ENCODE results near the gene CCL19.

CCL19 gene

DNA sequence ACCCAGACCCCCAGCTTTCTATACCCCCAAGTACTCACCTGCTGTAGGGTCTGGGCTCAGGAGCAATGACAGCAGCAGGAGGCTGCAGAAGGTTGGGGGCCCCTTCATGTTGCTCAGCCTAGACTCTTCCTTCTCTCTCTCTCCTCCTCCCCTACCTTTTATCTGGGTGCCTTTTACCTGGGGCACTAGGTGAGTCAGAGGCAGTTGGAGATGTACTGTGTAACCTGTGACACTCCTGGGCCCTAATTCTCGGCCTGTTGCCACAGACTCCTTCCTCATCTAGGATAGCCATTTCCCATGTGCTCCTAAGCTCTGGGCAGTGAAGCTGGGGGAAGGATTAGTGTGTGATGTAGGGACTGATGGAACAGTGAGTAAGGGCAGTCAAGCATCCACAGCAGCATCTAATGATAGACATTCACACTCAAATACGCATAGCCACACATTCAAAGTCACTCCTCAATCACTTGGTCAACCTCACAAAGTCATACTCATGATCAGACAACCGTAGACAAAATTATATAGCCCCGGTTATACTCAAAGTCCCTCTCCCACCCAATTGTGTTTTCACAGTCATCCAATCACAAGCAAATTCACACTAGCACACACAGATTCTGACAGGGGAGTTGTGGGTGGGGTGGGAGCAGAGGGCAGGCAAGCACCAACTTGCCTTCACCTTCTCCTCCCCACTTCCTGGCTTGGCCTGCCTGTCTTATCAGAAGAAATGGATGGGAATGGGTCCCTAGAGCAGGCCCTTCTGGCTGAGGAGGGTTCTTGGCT lies 28.4 kb downstream of the CCL19 start, which contains the start of gene CCL27:
CCL27 (minus strand) TSS at position 132 of the 777 bp plus-strand sequence; CDS start at position 108, 24 bp downstream.
- DNase-seq (ENCODE audit: low spot score) = no peak

DNA sequence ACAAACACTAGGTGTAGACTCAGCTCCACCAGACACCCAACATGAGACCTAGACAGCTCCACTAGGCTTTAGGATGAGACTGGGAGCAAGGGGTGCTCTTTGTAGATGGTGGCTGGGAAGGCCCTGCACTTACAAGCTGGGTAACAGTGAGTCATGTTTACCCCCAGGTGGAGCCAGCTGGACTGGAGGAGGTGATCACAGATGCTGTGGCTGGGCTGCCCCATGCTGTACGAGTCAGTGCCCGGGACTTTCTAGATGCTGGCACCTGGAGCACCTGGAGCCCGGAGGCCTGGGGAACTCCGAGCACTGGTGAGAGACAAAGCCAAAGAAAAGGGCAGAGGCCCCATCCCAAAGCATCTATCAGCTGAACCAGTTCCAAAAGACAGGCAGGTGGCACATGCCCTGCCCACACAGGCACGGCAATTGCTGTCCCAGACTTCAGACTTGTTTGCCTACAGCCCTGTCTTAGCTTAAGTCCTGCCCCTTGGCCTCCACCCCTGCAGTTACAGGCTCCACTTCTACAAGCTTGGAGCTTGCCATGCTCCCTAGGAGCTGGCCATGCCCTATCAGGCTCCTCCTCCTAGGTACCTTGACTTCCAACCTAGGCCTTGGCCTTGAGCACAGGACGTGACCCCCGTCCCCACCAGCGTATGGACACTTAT lies 31.4 kb downstream of the CCL19 start:
- no peak for DNase-seq (ENCODE audit: low spot score)

DNA sequence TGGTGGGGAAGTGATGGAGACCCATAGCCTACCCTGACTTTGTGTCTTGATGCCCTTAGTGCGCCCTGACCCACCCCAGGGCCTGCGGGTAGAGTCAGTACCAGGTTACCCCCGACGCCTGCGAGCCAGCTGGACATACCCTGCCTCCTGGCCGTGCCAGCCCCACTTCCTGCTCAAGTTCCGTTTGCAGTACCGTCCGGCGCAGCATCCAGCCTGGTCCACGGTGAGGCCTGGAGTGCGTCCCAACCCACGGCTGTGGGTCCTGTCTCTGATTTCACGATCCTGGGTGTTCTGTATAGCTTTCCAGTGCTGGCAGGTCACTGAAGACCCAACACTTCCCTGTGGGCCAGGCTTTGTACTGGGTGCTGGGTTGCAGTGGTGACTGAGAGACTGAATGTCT lies 32.6 kb downstream of the CCL19 start:
- DNase-seq (ENCODE audit: low spot score) = no peak

DNA sequence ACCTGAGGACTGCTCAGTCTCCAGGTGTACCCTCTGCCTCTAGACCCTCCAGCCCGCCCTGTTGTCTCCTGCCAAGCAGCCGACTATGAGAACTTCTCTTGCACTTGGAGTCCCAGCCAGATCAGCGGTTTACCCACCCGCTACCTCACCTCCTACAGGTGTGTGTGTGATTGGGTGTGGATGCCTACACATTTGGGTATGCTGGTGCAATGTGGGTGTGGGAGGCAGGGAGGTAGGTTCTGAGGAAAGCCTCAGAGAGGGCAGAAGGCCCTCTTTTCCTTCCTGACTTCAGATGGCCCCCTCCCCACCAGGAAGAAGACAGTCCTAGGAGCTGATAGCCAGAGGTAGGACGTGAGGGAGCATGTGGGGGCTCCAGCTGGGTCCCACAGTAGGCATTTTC lies 34.1 kb downstream of the CCL19 start:
- DNase-seq (ENCODE audit: low spot score) = no peak

DNA sequence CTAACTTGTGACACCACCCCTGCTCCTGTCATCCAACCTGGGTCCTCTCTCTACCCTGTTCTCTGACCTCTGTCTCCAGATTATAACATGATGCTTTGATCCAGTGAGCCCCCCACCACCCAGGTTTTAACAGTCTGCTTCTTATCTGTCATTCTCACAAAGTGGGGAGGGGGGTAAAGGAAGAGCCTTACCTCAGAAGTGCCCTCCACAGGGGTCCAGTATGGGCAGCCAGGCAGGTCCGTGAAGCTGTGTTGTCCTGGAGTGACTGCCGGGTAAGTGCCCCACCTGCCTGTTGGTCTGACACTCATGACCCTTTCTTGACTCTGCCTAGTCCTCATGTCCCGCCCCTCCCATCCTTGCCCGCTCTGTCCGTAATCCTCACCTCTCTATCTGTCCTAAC lies 35.7 kb downstream of the CCL19 start:
- no peak for DNase-seq (ENCODE audit: low spot score)

DNA sequence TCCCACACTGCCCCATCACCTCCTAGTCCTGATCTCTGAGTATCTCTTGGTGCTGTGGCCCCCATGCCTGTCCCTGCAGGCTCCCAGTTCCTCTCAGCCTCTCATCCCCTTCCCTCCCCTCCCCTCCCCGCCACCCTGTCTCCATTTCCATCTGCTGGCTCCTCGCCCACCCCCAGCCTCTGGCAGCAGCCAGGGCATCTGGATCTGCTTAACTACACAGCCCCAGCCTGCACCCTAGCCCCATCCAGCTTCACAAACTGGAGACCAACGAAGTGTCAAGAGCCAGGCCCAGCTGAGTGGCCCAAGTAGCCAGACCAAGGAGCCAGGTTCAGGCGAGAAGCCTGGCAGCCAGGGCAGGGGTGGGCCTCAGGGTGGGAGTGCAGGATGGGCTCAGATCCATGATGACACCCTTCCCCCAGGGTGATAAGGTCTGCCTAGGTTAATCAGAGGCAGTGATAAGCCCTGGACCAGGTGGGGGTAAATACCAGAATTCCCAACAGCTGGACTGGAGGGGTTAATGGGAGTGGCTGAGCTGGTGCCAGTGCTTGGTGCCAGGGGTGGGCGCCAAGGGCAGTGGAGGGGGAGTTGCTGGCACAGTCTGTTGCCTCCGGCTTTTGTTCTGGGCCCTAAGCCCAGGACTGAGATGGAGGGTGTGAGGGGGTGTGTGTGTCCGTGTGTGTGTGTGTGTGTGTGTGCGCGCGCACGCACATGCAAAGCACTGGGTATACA lies 36.6 kb downstream of the CCL19 start:
- no peak for DNase-seq (ENCODE audit: low spot score)

DNA sequence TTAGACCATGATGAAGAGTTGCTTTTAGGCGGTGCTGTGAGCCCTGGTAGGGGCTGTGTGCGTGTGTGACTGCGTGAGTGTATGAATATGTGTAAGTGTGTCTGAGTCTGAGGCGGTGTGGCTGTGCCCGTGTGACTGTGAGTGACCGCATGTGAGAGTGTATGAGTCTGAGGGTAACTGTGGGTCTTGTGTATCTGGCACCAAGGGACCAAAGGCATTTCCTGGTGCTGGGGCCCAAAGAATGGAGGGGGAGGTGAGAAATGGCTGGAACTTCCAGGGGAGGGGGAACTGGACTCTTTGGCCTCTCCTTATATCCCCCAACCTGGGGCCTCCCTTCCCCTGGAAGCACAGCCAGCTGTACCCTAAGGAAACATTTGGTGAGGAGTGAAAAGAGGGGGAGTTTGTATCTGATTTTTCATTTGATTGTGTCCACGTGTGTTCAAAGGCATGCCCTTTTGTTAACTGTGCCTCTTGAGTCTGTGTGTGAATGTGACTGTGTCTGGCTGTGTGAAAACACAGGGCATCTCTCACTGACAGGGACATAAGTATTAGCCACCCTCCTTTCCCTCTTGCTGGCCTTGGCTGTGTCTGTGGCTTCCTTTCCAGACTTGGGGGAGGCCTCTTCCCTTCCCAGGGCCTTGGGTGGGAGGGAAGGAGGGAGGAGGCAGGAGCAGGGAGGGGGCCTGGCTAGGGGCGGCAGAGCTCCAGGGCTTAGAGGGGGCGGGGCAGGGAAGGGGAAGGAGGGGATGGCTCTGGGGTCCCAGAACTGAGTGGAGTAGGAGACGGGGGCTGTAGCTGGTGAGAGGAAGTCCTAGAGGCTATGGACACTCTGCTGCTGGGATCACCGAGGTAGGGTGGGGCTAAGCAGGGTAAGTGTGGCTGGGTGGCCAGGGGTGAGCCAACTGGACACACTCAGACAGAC lies 37.7 kb downstream of the CCL19 start:
- DNase-seq (ENCODE audit: low spot score) = no peak

DNA sequence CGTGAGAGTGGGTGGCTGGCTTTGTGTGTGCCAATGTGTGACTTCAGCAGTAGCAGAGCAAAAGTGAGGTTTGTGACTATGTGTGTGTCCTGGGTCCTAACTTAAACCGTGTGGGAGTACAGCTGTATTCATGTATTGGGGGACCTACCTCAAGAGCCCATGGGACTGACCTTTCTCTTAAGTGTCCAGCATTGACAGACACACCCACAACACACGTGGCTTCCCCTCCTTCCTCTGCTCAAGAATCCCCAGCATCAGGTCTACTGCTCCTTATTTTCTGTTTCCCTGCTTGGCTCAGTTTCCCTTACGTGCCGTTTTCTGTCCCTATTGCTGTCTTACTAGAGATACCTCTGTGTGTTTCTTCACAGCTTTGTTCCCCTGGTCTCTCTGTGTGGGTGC lies 38.5 kb downstream of the CCL19 start:
- DNase-seq (ENCODE audit: low spot score) = no peak

DNA sequence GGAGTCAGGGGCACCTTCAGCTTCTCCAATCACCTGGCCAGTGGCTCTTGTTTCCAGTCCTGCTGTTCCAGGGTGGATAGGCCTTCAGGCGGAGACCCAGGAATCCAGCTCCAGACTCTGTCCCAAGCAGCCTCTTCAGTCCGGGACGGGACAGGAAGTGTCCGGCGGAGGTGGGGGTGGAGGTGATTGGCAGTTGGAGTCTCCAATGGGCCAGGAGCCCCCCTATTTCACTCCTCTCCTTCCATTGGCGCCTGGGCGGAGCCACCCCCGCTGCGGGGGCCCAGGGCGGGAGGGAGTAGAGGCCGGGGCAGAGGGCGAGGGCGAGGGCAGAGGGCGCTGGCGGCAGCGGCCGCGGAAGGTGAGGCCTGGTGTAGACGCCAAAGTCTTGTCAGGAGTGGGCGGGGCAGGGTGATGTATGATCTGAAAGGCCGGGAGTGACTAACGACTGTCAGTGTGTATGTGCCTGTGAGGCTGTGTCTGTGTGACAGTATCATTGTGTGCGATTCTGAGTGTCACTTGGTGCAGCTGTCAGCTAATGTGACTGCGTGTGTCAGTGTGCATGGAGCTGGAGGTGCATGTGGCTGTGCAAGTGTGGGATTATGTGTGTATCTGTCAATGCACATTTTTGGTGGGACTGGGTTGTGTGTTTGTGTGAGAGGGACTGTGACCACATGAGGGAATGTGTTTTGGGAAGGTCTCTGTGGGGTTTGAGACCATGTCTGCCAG lies 39.0 kb downstream of the CCL19 start, which contains the start of gene IL11RA:
IL11RA (plus strand) TSS at position 310 of the 726 bp plus-strand sequence. CDS start 3,033 bp downstream, outside the sequence.
- DNase-seq (ENCODE audit: low spot score) = peak; percentile 43

DNA sequence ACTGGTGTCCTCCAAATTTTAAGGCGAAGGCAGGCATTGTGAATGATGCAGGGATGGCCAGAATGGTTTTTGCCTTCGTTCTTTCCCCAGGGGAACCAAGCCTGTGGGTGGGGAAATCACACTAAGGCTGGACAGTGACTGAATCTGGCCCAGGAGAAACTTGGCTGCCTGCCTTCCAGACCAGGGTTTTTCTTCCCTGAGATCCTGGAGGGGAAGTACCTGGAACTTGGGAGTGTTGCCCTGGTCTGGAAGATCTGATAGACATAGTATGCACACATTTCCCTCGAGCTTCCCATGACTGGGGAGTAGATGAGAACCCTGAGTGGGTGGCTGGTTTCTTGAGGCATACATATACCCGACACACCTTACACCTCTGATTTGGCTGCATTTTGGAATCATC lies 39.8 kb downstream of the CCL19 start:
- DNase-seq (ENCODE audit: low spot score) = no peak

DNA sequence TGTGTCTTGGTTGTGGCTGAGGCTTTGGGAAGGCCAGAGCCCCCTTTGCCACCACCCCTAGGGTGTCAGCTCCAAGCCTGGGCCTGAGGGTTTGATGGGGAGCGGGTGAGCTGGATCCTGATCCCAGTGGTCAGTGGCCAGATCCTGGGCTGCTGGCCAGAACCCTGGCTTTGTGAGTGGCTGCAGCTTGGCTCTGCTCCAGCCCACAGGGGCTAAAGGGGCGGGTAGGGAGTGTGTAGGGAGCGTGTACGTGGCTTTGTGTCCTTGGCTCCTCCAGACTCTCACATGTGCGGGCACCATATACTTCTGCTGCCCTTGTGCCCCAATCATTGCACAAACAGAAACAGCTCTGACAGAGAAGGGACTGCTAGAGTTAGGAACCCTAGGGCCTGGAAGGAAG lies 40.3 kb downstream of the CCL19 start:
- DNase-seq (ENCODE audit: low spot score) = no peak

DNA sequence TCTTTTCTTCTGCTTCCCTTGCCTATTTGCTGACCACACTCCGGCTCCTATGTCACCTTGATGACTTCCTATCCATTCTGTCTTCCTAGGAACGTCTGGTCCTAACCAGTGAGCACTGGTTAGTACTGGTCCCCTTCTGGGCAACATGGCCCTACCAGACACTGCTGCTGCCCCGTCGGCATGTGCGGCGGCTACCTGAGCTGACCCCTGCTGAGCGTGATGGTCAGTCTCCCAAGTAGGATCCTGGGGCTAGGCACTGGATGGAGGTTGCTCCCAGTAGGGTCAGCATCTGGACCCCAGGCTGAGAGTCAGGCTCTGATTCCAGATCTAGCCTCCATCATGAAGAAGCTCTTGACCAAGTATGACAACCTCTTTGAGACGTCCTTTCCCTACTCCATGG lies 42.4 kb downstream of the CCL19 start:
- no peak for DNase-seq (ENCODE audit: low spot score)

DNA sequence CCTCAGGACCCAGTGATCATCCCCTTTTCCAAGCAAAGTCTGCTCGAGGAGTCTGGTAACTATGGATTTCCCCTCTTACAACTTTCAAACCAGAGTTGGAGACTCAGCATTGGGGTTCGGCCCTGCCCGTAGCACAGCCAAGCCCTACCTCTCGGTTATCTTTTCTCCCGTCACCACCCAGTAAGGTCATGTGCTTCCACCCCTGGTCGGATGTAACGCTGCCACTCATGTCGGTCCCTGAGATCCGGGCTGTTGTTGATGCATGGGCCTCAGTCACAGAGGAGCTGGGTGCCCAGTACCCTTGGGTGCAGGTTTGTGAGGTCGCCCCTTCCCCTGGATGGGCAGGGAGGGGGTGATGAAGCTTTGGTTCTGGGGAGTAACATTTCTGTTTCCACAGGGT lies 43.4 kb downstream of the CCL19 start:
- DNase-seq (ENCODE audit: low spot score) = no peak

DNA sequence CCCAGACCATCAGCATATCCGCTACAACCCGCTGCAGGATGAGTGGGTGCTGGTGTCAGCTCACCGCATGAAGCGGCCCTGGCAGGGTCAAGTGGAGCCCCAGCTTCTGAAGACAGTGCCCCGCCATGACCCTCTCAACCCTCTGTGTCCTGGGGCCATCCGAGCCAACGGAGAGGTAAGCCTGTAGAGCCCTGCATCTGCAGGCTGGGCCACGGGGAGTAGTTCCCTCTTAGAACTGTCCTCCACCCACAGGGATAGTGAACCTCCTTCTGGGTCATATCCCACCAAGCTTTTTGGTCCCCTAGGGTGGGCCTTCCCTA lies 44.0 kb downstream of the CCL19 start:
- DNase-seq (ENCODE audit: low spot score) = no peak

DNA sequence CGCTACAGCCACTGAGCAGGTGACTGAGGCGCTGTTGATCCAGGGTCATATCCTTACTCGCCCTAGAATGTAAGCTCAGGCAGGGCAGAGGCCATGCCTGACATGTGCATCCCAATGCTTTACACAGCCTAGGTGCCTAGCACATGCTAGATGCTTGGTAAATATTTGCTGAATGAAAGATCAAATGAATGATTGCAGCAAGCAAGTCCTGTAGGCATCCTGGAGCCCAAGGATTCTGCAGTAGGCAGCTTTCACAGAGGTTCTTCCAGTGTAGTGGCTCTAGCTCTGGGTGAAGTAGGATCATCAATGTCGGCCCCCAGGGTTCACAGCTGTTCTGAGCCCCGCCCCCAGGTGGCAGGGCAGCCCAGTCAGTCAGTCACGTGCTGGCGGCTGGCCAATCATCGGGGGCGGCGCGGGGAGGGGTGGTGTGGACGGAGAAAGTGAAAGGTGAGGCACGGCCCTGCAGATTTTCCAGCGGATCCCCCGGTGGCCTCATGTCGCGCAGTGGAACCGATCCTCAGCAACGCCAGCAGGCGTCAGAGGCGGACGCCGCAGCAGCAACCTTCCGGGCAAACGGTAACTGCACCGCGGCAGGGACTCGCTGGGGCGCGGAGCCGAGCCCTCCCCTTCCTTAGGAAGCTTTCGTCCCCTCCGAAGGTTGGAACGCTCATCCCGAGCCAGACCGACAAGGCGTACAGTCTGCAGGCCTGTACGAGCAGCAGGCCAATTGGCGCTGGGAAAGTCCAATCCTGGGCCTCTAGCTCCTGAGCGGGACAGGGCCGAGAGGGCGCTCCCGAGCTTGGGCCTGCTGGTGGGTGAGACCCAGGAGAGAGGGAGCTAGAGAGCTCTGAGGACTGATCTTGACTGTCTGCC lies 44.6 kb downstream of the CCL19 start, which contains the start of gene GALT:
GALT (plus strand) TSS at position 465 of the 873 bp plus-strand sequence; CDS start at position 495, 30 bp downstream.
- peak; percentile 96 for DNase-seq (ENCODE audit: low spot score)

DNA sequence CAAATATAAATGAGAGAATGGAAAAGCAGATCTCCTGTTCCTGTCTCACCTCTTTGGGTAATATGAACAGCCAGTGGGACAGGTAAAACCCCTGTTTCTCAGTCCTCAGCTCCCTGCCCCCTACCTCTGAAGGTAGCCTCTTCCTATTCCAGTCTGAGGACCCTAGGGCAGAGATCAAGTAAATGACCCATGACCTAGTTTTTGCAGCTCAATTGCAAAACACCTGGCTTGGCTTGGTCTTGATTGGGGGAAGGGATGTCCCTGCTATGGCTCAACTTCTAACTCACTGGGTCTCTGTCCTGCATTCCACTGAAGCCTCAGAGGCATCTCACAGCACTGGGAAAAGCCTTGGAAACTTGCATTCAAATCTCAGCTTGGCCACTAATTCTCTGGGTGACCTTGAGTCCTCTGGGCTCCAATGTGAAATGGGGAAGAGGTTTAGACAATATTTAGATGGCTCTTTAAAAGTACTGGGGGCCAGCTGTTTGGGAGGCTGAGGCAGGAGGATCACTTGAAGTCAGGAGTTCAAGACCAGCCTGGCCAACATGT lies 46.2 kb downstream of the CCL19 start:
- DNase-seq (ENCODE audit: low spot score) = no peak

DNA sequence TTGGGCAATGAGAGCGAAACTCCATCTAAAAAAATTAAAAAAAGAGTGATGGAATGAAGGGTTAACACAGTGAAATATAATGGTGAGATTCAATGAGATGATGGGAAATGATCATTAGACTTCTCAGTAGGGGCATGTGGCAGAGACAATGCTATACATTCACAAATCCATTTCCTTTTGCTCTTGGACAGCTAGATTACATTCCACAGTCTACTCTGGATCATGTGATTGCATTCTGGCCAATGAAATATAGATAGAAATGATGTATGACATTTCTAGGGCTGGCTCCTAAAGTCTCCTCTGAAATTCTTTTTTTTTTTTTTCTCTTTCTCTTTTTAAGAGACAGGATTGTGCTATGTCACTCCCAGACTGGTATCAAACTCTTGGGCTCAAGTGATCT lies 48.4 kb downstream of the CCL19 start:
- no peak for DNase-seq (ENCODE audit: low spot score)

All from activated CD4-positive, alpha-beta T cell treated with anti-CD3 and anti-CD28 coated beads, Interleukin-2, Interleukin-4, amounts not matched to agents 100 ng/mL and 50 ng/mL, durations not matched to agents 16 hours and 8 hours (primary cell).